Upper lobe of left lung (tissue), 6 donors: ENCODE data around the gene PRKN. TPM values are rescaled to one million over a fixed set of nuclear protein-coding genes. Genes with fewer than 3 reads are reported as not detected.

ENCODE experiments used
- ATAC-seq, 2 donors: fragments of 200-7000 bp; cut with Tn5 transposase; one replicate each; pipeline ENCODE4 v1.9.1; 2022; ENCODE audit warnings: mild to moderate bottlenecking in 2 of 2, moderate library complexity in 2 of 2; ENCODE audit not compliant: low FRiP score in 2 of 2
- DNase-seq, 2 donors: peaks; one replicate each; pipeline ENCODE4 v3.0.0-alpha.2; 2019 to 2020
- H3K27ac ChIP-seq, 4 donors: fragments of 200-600 bp; sonication (generic); one replicate each; pipeline ENCODE4 v1.5.1; 2016 to 2019
- H3K27me3 ChIP-seq, 4 donors: fragments of 200-600 bp; sonication (generic); one replicate each; pipeline ENCODE4 v1.5.1; 2017 to 2019
- H3K36me3 ChIP-seq, 4 donors: fragments of 200-600 bp; sonication (generic); one replicate each; pipeline ENCODE4 v1.5.1; 2016 to 2019
- H3K4me1 ChIP-seq, 4 donors: fragments of 200-600 bp; sonication (generic); one replicate each; pipeline ENCODE4 v1.5.1; 2018 to 2019
- H3K4me3 ChIP-seq, 4 donors: fragments of 200-600 bp; sonication (generic); one replicate each; pipeline ENCODE4 v1.5.1; 2017 to 2019; ENCODE audit warnings: mild to moderate bottlenecking in 2 of 4, moderate library complexity in 1 of 4
- H3K9me3 ChIP-seq, 4 donors: fragments of 200-600 bp; sonication (generic); one replicate each; pipeline ENCODE4 v1.5.1; 2018 to 2019
- EP300 ChIP-seq, 4 donors: sonication (generic); formaldehyde crosslinking; IDR thresholded peaks; one replicate each; pipeline ENCODE4 v1.5.1; 2017; ENCODE audit warnings: antibody characterized with exemption in 4 of 4, control low read depth in 2 of 4
- POLR2A ChIP-seq, 4 donors: fragments of 450-650 bp; IDR thresholded peaks; one replicate each; pipeline ENCODE4 v1.5.1; 2016 to 2017; ENCODE audit warnings: antibody characterized with exemption in 4 of 4, mild to moderate bottlenecking in 2 of 4
- POLR2AphosphoS5 ChIP-seq, 2 donors: sonication (generic); formaldehyde crosslinking; IDR thresholded peaks; one replicate each; pipeline ENCODE4 v1.5.1; 2017; ENCODE audit warnings: antibody characterized with exemption in 2 of 2
- WGBS, 2 donors: methylation state at CpG; one replicate each; pipeline ENCODE4 v1.1.5; 2017 to 2018; 5-methylcytosine and 5-hydroxymethylcytosine counted together
- total RNA-seq, 6 donors: library from RNA; depleted of rRNA in 4 of 6; stranded (reverse); fragments of >200 nt in 4 of 6; gene quantifications; one replicate each; pipeline versions ENCODE4 v1.1.0 to v1.2.1, GENCODE V29; 2016 to 2021
- TF ChIP-seq, protein P1 (sequence below), 6 experiments: fragments of 450-650 bp in 4 of 6; fragments of 200-600 bp in 2 of 6; sonication (generic) in 2 of 6; IDR thresholded peaks; one replicate each; pipeline ENCODE4 v1.5.1; 2016 to 2019; ENCODE audit warnings: antibody characterized with exemption in 6 of 6
- donor health status: DM: no; HTN: no; CAD: no; lungs with moderate emphysema.
- donor health status: DM: no; HTN: yes; CAD: no; lungs with severe emphysema.

Gene PRKN
- total RNA-seq, 6 donors from 2014 or later, result 2.7 to 29.3 (median 5.5) TPM

DNA sequence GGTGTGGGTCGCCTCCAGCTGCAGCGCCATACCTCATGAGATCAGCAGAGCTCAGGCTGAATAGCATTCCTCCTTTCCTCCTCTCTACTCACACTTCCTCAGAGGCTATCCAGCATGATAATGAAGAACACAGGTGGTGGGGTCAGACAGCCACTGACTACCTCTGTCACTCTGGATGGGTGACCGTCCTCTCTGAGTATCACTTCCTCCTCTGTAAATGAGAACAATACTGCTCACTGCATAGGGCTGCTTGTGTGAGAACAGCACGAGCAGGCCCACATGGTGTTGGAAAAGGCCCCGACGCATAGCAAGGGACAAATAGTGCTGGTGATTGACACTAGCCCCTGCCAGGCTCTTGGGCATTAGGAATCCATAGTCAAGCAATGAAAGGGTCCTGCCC is 239.1 kb downstream of the PRKN start:
- Histone ChIP-seq H3K36me3 (no peaks in the 10 kb centered on the region), H3K27me3 (no peaks in the 10 kb centered on the region), H3K27ac (no peak overlapping the region), H3K4me3 (no peak overlapping the region), H3K9me3 (no peaks in the 10 kb centered on the region), H3K4me1 (no peaks in the 10 kb centered on the region)
- TF ChIP-seq POLR2AphosphoS5 (IDR thresholded peaks at IDR 0.05) (no peak), POLR2A (IDR thresholded peaks at IDR 0.05) (no peak), EP300 (IDR thresholded peaks at IDR 0.05) (no peak)
- TF ChIP-seq, protein P1, sequence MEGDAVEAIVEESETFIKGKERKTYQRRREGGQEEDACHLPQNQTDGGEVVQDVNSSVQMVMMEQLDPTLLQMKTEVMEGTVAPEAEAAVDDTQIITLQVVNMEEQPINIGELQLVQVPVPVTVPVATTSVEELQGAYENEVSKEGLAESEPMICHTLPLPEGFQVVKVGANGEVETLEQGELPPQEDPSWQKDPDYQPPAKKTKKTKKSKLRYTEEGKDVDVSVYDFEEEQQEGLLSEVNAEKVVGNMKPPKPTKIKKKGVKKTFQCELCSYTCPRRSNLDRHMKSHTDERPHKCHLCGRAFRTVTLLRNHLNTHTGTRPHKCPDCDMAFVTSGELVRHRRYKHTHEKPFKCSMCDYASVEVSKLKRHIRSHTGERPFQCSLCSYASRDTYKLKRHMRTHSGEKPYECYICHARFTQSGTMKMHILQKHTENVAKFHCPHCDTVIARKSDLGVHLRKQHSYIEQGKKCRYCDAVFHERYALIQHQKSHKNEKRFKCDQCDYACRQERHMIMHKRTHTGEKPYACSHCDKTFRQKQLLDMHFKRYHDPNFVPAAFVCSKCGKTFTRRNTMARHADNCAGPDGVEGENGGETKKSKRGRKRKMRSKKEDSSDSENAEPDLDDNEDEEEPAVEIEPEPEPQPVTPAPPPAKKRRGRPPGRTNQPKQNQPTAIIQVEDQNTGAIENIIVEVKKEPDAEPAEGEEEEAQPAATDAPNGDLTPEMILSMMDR (IDR thresholded peaks at IDR 0.05), result no peak
- DNase-seq (no peak), ATAC-seq (no peak)
- WGBS, 2 donors, result 92 to 96% methylated on average over 6 of the region's 6 CpGs

GRCh38 chr6:162485464-162485863 is 242.1 kb downstream of the PRKN start:
- WGBS, 2 donors, result 52 to 61% methylated on average over 2 of the region's 2 CpGs
- TF ChIP-seq POLR2A (IDR thresholded peaks at IDR 0.05) (no peak), POLR2AphosphoS5 (IDR thresholded peaks at IDR 0.05) (no peak), EP300 (IDR thresholded peaks at IDR 0.05) (no peak)
- TF ChIP-seq, protein P1 (IDR thresholded peaks at IDR 0.05), result no peak
- no peaks in the 10 kb centered on the region for H3K27me3 ChIP-seq
- no peak overlapping the region for H3K4me3 ChIP-seq
- no peak overlapping the region for H3K27ac ChIP-seq
- H3K36me3 ChIP-seq, result no peaks in the 10 kb centered on the region
- ATAC-seq (no peak), DNase-seq (no peak)
- H3K9me3 ChIP-seq, result no peaks in the 10 kb centered on the region
- no peaks in the 10 kb centered on the region for H3K4me1 ChIP-seq

GRCh38 chr6:162481938-162482337 is 245.6 kb downstream of the PRKN start:
- ATAC-seq, result no peak
- Histone ChIP-seq H3K4me3 (no peak overlapping the region), H3K9me3 (no peaks in the 10 kb centered on the region), H3K27me3 (no peaks in the 10 kb centered on the region), H3K4me1 (no peaks in the 10 kb centered on the region), H3K36me3 (no peaks in the 10 kb centered on the region), H3K27ac (no peak overlapping the region)
- DNase-seq, result no peak
- TF ChIP-seq EP300 (IDR thresholded peaks at IDR 0.05) (no peak), POLR2A (IDR thresholded peaks at IDR 0.05) (no peak)
- TF ChIP-seq, protein P1 (IDR thresholded peaks at IDR 0.05), result no peak

DNA sequence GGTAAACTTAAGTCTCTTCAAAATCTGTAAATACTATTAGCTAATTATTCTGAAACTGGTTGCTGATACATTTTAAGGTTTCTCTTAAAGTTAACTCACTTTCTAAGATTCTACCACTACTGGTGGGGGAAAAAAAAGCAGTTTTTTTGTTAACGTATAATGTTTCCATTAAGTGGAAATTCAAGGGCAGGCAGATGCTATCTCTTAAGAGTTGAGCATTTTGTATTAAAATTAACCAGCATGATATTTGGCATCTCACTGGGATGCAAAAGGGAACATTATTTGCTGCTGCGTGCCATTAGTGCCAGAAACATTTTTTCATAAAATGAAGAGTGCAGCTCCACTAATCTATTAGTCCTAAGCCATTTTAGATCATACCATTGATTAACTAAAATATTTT is 246.2 kb downstream of the PRKN start:
- Histone ChIP-seq H3K36me3 (no peaks in the 10 kb centered on the region), H3K4me1 (no peaks in the 10 kb centered on the region), H3K4me3 (no peak overlapping the region), H3K27me3 (no peaks in the 10 kb centered on the region), H3K9me3 (no peaks in the 10 kb centered on the region), H3K27ac (no peak overlapping the region)
- TF ChIP-seq EP300 (IDR thresholded peaks at IDR 0.05) (no peak), POLR2AphosphoS5 (IDR thresholded peaks at IDR 0.05) (no peak), POLR2A (IDR thresholded peaks at IDR 0.05) (no peak)
- TF ChIP-seq, protein P1 (IDR thresholded peaks at IDR 0.05), result no peak
- WGBS, 2 donors, result 92% methylated on average over 2 of the region's 2 CpGs
- no peak for ATAC-seq
- no peak for DNase-seq

DNA sequence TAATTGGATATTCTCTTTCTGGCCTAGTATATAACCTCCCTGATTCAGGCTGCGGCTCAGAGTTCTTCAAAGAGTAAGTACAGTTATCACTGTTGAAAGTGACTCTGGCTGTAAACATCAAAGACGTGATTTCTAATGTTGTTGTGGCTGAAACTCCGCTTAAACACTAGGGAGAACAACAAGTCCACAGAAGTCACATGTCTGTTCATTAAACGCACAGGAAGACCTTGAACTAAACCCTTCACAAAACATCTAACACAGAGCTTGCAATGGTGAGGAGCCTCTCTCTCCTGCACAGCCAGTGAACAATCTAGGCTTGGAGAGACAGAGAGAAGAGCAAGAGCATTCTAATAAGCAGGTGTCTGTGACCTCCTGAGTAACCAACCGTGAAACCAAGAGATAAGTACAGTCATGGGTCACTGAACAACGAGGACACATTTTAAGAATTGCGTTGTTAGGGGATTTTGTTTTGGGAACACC is 249.3 kb downstream of the PRKN start:
- no peak for TF ChIP-seq EP300 (IDR thresholded peaks at IDR 0.05)
- no peak for TF ChIP-seq POLR2A (IDR thresholded peaks at IDR 0.05)
- no peak for TF ChIP-seq POLR2AphosphoS5 (IDR thresholded peaks at IDR 0.05)
- 88 to 90% methylated on average over 7 of the region's 7 CpGs for WGBS, 2 donors
- no peak for ATAC-seq
- Histone ChIP-seq H3K27ac (no peak overlapping the region), H3K4me1 (no peaks in the 10 kb centered on the region), H3K36me3 (no peaks in the 10 kb centered on the region), H3K9me3 (no peaks in the 10 kb centered on the region), H3K4me3 (no peak overlapping the region), H3K27me3 (no peaks in the 10 kb centered on the region)
- DNase-seq, result no peak
